Activated CD8-positive, alpha-beta memory T cell treated with anti-CD3 and anti-CD28 coated beads for 24 hours (primary cell): Measurements from ENCODE around the gene BNC2.

Experiments used
- DNase-seq: peaks from one replicate; pipeline ENCODE4 v3.0.0-alpha.2; 2020

BNC2 gene

GRCh38 chr9:16868701-16869100 lies 1.8 kb downstream of the BNC2 start:
- DNase-seq: no peak

- DNase-seq: no peak
Observed at GRCh38 chr9:16867576-16868311, 2.7 kb downstream of the BNC2 start.

- DNase-seq: no peak
Observed at GRCh38 chr9:16866587-16866986, 3.9 kb downstream of the BNC2 start.

GRCh38 chr9:16864649-16865434 lies 5.6 kb downstream of the BNC2 start:
- no peak for DNase-seq

- DNase-seq: no peak
Observed at GRCh38 chr9:16848179-16848578, 22.3 kb downstream of the BNC2 start.

- no peak for DNase-seq
Observed at GRCh38 chr9:16846986-16847385, 23.5 kb downstream of the BNC2 start.

GRCh38 chr9:16846367-16846766 lies 24.1 kb downstream of the BNC2 start:
- DNase-seq: no peak

- DNase-seq: no peak
Observed at GRCh38 chr9:16834817-16835216, 35.7 kb downstream of the BNC2 start.

GRCh38 chr9:16833296-16833835 lies 37.1 kb downstream of the BNC2 start:
- DNase-seq: no peak

- DNase-seq: no peak
Observed at GRCh38 chr9:16832101-16832500, 38.4 kb downstream of the BNC2 start.

GRCh38 chr9:16830806-16831205 lies 39.7 kb downstream of the BNC2 start:
- no peak for DNase-seq

- no peak for DNase-seq
Observed at GRCh38 chr9:16828340-16829281, 41.9 kb downstream of the BNC2 start.

GRCh38 chr9:16825971-16826625 lies 44.4 kb downstream of the BNC2 start:
- no peak for DNase-seq

- DNase-seq: no peak
Observed at GRCh38 chr9:16825331-16825725, 45.1 kb downstream of the BNC2 start.

- no peak for DNase-seq
Observed at GRCh38 chr9:16824545-16825330, 45.7 kb downstream of the BNC2 start.

- DNase-seq: no peak
Observed at GRCh38 chr9:16823906-16824305, 46.6 kb downstream of the BNC2 start.

- no peak for DNase-seq
Observed at GRCh38 chr9:16821344-16821743, 49.1 kb downstream of the BNC2 start.

GRCh38 chr9:16817514-16817913 lies 53.0 kb downstream of the BNC2 start:
- DNase-seq: no peak

GRCh38 chr9:16817002-16817401 lies 53.5 kb downstream of the BNC2 start:
- no peak for DNase-seq

GRCh38 chr9:16816011-16816410 lies 54.5 kb downstream of the BNC2 start:
- no peak for DNase-seq

GRCh38 chr9:16815079-16815478 lies 55.4 kb downstream of the BNC2 start:
- no peak for DNase-seq

GRCh38 chr9:16813838-16814237 lies 56.6 kb downstream of the BNC2 start:
- DNase-seq: no peak
